MM.1S (cell line): ENCODE measurements around the gene RAPGEF3.

Source experiments
- DNase-seq: peaks from one replicate; pipeline ENCODE4 v3.0.0-alpha.2; 2015
- H2AFZ ChIP-seq: fragments of 300-600 bp; sonication (generic); 2 replicates; pipeline ENCODE4 v1.6.0; 2016; ENCODE audit warnings: antibody characterized with exemption, low read length
- H3F3A ChIP-seq: fragments of 300-600 bp; sonication (generic); 2 replicates; pipeline ENCODE4 v1.6.1; 2016; ENCODE audit warnings: mild to moderate bottlenecking, antibody characterized with exemption, low read length, moderate library complexity, mixed read lengths; ENCODE audit not compliant: insufficient read depth
- H3K27ac ChIP-seq: fragments of 300-600 bp; sonication (generic); 2 replicates; pipeline ENCODE4 v1.5.1; 2016; ENCODE audit warnings: mild to moderate bottlenecking, low read length
- H3K27me3 ChIP-seq: fragments of 300-600 bp; sonication (generic); replicated peaks from 2 replicates; pipeline ENCODE4 v1.6.0; 2016; ENCODE audit warnings: low read length; ENCODE audit not compliant: insufficient read depth
- H3K36me3 ChIP-seq: fragments of 300-600 bp; sonication (generic); replicated peaks from 2 replicates; pipeline ENCODE4 v1.6.1; 2016; ENCODE audit warnings: mild to moderate bottlenecking, low read length, mixed read lengths; ENCODE audit not compliant: insufficient read depth
- H3K4me1 ChIP-seq: fragments of 300-600 bp; sonication (generic); 2 replicates; pipeline ENCODE4 v1.6.1; 2016; ENCODE audit warnings: low read length, mixed read lengths
- H3K4me2 ChIP-seq: fragments of 300-600 bp; sonication (generic); 2 replicates; pipeline ENCODE4 v1.6.0; 2016; ENCODE audit warnings: low read depth, low read length
- H3K4me3 ChIP-seq: fragments of 300-600 bp; sonication (generic); 2 replicates; pipeline ENCODE4 v1.5.1; 2016; ENCODE audit warnings: low read length, mixed read lengths
- H3K79me2 ChIP-seq: fragments of 300-600 bp; sonication (generic); 2 replicates; pipeline ENCODE4 v1.6.1; 2016; ENCODE audit warnings: mixed run types, low read length, mixed read lengths
- H3K9ac ChIP-seq: fragments of 300-600 bp; sonication (generic); 2 replicates; pipeline ENCODE4 v1.6.1; 2016; ENCODE audit warnings: low read length, mixed read lengths
- H3K9me2 ChIP-seq: fragments of 300-600 bp; sonication (generic); replicated peaks from 2 replicates; pipeline ENCODE4 v1.6.1; 2016; ENCODE audit warnings: mild to moderate bottlenecking, low read length, mixed read lengths; ENCODE audit not compliant: insufficient read depth
- H3K9me3 ChIP-seq: fragments of 300-600 bp; sonication (generic); replicated peaks from 2 replicates; pipeline ENCODE4 v1.6.1; 2016; ENCODE audit warnings: mild to moderate bottlenecking, low read length, mixed read lengths; ENCODE audit not compliant: insufficient read depth
- H4K20me1 ChIP-seq: fragments of 300-600 bp; sonication (generic); 2 replicates; pipeline ENCODE4 v1.6.1; 2016; ENCODE audit warnings: mild to moderate bottlenecking, low read length, moderate library complexity, mixed read lengths; ENCODE audit not compliant: insufficient read depth
- CTCF ChIP-seq: fragments of 300-600 bp; sonication (generic); IDR thresholded peaks from 2 replicates; pipeline ENCODE4 v1.5.1; 2016; ENCODE audit warnings: antibody characterized with exemption, low read length, mixed read lengths
- EZH2 ChIP-seq: fragments of 300-600 bp; sonication (generic); optimal IDR thresholded peaks from 2 replicates; pipeline ENCODE3; 2017; ENCODE audit warnings: low read depth, mild to moderate bottlenecking, antibody characterized with exemption, low read length, mixed read lengths
- EZH2phosphoT487 ChIP-seq: fragments of 300-600 bp; sonication (generic); IDR thresholded peaks from 2 replicates; pipeline ENCODE4 v1.6.1; 2018; ENCODE audit warnings: antibody characterized with exemption, low read length

The RAPGEF3 gene

DNA sequence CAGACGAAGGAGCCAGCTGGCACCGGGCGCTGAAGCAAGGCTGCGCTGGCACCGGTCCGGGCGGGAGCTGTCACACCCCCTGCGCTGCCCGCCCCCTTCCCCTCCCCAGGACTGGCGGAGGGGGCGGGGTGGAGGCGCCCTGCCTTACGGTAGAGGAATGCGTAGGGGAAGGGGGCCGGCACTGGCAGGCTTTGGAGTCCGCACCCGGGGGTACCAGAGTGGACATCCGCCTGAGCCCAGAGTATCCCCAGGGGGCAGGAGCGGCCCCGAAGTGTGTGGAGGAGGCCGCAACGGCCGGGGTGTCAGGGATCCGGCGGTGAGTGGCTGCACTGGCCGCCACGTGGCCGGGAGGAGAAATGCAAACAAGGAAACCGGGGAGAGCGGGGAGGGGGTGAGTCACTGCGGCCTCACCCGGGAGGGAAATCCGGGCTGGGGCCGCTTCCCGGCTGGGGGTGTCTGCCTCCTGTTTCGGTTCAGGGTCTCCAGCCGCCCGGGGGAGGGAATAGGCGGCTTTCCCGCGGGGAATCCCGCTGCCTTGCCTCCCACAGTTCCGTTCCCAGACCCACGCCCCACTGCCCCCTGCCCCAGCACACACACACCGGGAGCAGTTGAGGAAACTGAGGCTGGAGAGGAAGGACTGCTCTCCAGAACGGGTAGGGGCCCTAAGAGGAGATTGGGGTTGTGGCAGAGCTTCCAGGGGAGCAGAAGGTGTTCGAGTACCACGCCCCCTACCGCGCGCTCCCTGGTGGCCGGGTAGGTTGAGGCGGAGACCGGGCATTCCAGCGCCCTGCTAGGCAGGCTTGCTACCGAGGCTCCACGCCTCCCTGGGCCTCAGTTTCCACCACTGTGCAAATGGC, at the start of gene RAPGEF3:
RAPGEF3 (minus strand) TSS at position 47 of the 857 bp plus-strand sequence. CDS start 324 bp downstream, outside the sequence.
- no peaks in the 10 kb centered on the region for H3K9me2 ChIP-seq
- H4K20me1 ChIP-seq: no peaks in the 10 kb centered on the region
- no peaks in the 10 kb centered on the region for H3K9me3 ChIP-seq
- TF ChIP-seq EZH2: no peak
- TF ChIP-seq CTCF: peak; percentile 41
- H3K36me3 ChIP-seq: no peaks in the 10 kb centered on the region
- peak within 1 kb of the TSS; percentile 99 for H3K4me2 ChIP-seq
- H3K4me3 ChIP-seq: peak within 1 kb of the TSS; percentile 82
- DNase-seq: peak; percentile 66
- H3F3A ChIP-seq: peaks cover 16% of the 10 kb centered on the region
- no peaks in the 10 kb centered on the region for H3K79me2 ChIP-seq
- H3K27ac ChIP-seq: no peak within 1 kb of the TSS
- peak within 1 kb of the TSS; percentile 99 for H2AFZ ChIP-seq
- H3K9ac ChIP-seq: peak within 1 kb of the TSS; percentile 46; the same call in 1 of the 2 replicates
- H3K27me3 ChIP-seq: 0 out of 2 replicates have a peak, but pooled peaks cover 3% of the 10 kb centered on the region
- peaks cover 23% of the 10 kb centered on the region for H3K4me1 ChIP-seq

DNA sequence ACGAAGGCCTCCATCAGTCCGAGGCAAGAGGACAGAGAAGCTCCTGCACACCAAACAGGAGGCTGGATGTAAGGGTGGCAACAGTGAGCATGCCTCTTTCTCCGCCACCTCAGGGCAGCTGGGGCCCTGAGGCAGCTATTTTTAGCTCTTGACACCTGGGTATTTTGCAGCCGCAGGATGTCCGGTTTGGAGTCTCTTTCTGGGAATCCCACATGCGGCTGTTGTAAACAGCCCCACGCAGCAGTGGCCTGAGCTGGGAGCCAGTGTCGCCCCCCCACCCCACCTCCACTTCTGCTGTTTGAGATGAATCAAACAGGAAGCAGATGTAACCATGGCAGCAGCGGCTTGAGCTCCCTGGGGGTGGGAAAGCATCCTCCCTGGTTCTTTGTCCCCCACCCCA, 49.4 kb upstream of the RAPGEF3 start:
- Histone ChIP-seq H3K4me2 (peak overlapping the region; percentile 93), H3K27me3 (no peaks in the 10 kb centered on the region), H3K79me2 (peaks cover 98% of the 10 kb centered on the region), H4K20me1 (no peaks in the 10 kb centered on the region), H3K4me3 (peak overlapping the region; percentile 41), H3K4me1 (peaks cover 87% of the 10 kb centered on the region), H3K27ac (peak overlapping the region; percentile 96), H3K9ac (peak overlapping the region; percentile 77), H3K9me3 (no peaks in the 10 kb centered on the region), H3K36me3 (0 out of 2 replicates have a peak, but pooled peaks cover 3% of the 10 kb centered on the region), H3K9me2 (no peaks in the 10 kb centered on the region), H2AFZ (no peak overlapping the region), H3F3A (peaks cover 56% of the 10 kb centered on the region)
- TF ChIP-seq EZH2phosphoT487 (no peak), EZH2 (no peak), CTCF (no peak)
- peak; percentile 92 for DNase-seq

DNA sequence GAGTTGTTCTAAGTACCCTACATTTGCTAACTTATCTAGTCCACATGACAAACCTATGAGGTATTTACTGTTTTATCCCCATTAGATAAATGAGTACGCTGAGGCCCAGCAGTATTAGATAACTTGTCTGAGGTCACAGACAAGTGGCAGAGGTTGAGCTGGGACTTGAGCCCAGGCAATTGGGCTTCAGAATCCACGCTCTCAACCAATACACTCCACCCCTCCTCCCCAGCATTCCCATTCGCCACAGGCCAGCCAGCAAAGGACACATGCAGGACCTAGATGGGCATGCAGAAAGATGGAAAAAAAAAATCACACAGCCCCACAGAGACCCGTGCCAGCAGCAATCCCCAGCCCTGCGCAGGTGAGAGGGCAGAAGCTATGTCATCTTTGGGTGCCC, 48.7 kb upstream of the RAPGEF3 start:
- Histone ChIP-seq H3K9ac (peak overlapping the region; percentile 77), H3K36me3 (0 out of 2 replicates have a peak, but pooled peaks cover 3% of the 10 kb centered on the region), H3F3A (peaks cover 51% of the 10 kb centered on the region), H3K27me3 (no peaks in the 10 kb centered on the region), H3K4me2 (peak overlapping the region; percentile 93), H3K79me2 (peaks cover 100% of the 10 kb centered on the region), H4K20me1 (no peaks in the 10 kb centered on the region), H3K4me3 (peak overlapping the region; percentile 41; the same call in 1 of the 2 replicates), H3K9me3 (no peaks in the 10 kb centered on the region), H3K4me1 (peaks cover 88% of the 10 kb centered on the region), H3K27ac (peak overlapping the region; percentile 96), H2AFZ (no peak overlapping the region), H3K9me2 (no peaks in the 10 kb centered on the region)
- TF ChIP-seq CTCF (no peak), EZH2phosphoT487 (no peak), EZH2 (no peak)
- no peak for DNase-seq
